Measurements from ENCODE around the gene WDR45B.

The WDR45B gene

DNA sequence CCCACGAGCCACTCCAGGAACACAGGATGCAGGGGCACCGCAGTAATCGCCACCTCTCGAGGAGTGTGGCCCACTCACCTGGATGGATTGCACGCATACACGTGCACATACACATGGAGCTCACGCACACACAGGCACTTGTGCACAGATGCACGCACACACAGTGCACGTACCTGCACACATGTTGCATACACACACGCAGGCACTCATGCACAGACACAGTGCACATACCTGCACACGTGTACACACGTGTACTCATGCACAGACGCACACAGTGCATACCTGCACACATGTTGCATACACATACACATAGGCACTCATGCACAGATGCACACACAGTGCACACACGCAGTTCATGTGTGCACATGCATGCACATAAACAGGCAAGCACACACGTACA lies 11.6 kb upstream of the WDR45B start:
- Histone ChIP-seq H3K79me1 (replicated peaks; ENCODE audit: low read length, poor library complexity, severe bottlenecking) (no peaks in the 10 kb centered on the region), H3K36me3 (ENCODE audit: control insufficient read depth in 1 of 2, insufficient read depth in 2 of 2, low read depth in 1 of 2, low read length in 2 of 2) (peaks cover 11 to 71% of the 10 kb centered on the region in 2 experiments), H3K4me1 (ENCODE audit: control insufficient read depth, insufficient read depth, low read depth, low read length) (peaks cover 6% of the 10 kb centered on the region), H3K4me2 (ENCODE audit: low read length, poor library complexity, severe bottlenecking) (no peak overlapping the region), H2BK5ac (ENCODE audit: low read depth, low read length, poor library complexity, severe bottlenecking) (no peak overlapping the region), H3K4ac (ENCODE audit: low read depth in 1 of 2, low read length in 2 of 2) (no peak overlapping the region), H3K23ac (ENCODE audit: low read length in 2 of 2) (no peak overlapping the region), H3K14ac (ENCODE audit: low read length in 2 of 2) (no peak overlapping the region), H2BK120ac (ENCODE audit: low read depth, low read length) (no peak overlapping the region), H3K9me3 (ENCODE audit: control insufficient read depth, low read length) (no peaks in the 10 kb centered on the region), H4K91ac (ENCODE audit: low read length) (no peak overlapping the region), H2AFZ (ENCODE audit: low read depth, low read length) (no peak overlapping the region), H2BK15ac (ENCODE audit: low read depth, poor library complexity, severe bottlenecking) (no peak overlapping the region), H2BK12ac (ENCODE audit: low read length in 2 of 2) (no peak overlapping the region), H3K27me3 (ENCODE audit: control insufficient read depth in 1 of 2, insufficient read depth in 1 of 2, low read length in 2 of 2) (no peaks in the 10 kb centered on the region), H4K8ac (ENCODE audit: low read length) (no peak overlapping the region), H3K4me3 (ENCODE audit: insufficient read depth in 1 of 2, low read depth in 1 of 2, low read length in 2 of 2) (no peak overlapping the region), H3K18ac (ENCODE audit: low read depth in 1 of 2, low read length in 2 of 2) (no peak overlapping the region), H3K9ac (ENCODE audit: low read length) (no peak overlapping the region), H2AK5ac (ENCODE audit: low read length, severe bottlenecking) (no peak overlapping the region), H3K27ac (ENCODE audit: low read length, poor library complexity, severe bottlenecking) (no peak overlapping the region)
- no peak for DNase-seq
- 93% methylated on average over 15 of the region's 15 CpGs for WGBS

DNA sequence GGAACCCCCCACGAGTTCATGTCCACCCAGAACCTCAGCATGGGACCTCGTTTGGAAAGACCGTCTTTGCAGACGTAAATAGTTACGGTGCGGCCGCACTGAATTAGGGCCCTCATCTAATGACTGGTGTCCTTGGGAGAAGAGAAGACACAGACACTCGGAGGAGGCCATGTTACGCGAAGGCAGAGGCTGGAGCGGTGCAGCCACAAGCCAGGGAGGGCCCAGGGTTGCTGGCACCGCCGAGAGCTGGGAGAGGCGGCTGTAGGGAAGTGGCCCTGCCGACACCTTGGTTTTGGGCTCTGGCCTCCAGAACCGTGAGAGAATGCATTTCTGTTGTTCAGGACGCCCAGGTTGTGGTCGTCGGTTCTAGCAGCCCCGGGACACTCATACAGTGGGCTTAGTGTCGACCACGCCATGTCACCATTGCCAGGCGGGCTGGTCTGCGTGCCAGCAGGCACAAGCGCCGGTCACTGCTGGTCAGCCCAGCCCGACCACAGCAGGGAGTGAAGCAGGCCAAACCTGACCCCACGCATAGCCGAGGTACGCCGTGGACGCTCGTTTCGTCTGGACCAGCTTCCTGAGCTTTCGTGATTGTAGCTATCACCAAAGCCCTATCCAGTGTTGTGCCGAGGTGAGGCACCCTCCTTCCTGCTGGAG lies 10.7 kb upstream of the WDR45B start:
- Histone ChIP-seq H3K23ac (ENCODE audit: low read length in 2 of 2) (no peak overlapping the region), H3K27ac (ENCODE audit: low read length, poor library complexity, severe bottlenecking) (no peak overlapping the region), H2AK5ac (ENCODE audit: low read length, severe bottlenecking) (no peak overlapping the region), H3K4me1 (ENCODE audit: control insufficient read depth, insufficient read depth, low read depth, low read length) (peaks cover 5% of the 10 kb centered on the region), H2BK120ac (ENCODE audit: low read depth, low read length) (no peak overlapping the region), H3K27me3 (ENCODE audit: control insufficient read depth in 1 of 2, insufficient read depth in 1 of 2, low read length in 2 of 2) (no peaks in the 10 kb centered on the region), H4K8ac (ENCODE audit: low read length) (no peak overlapping the region), H2AFZ (ENCODE audit: low read depth, low read length) (no peak overlapping the region), H2BK15ac (ENCODE audit: low read depth, poor library complexity, severe bottlenecking) (no peak overlapping the region), H3K18ac (ENCODE audit: low read depth in 1 of 2, low read length in 2 of 2) (no peak overlapping the region), H3K9ac (ENCODE audit: low read length) (no peak overlapping the region), H2BK12ac (ENCODE audit: low read length in 2 of 2) (no peak overlapping the region), H3K36me3 (ENCODE audit: control insufficient read depth in 1 of 2, insufficient read depth in 2 of 2, low read depth in 1 of 2, low read length in 2 of 2) (peaks cover 11 to 62% of the 10 kb centered on the region in 2 experiments), H3K4me3 (ENCODE audit: insufficient read depth in 1 of 2, low read depth in 1 of 2, low read length in 2 of 2) (no peak overlapping the region), H3K79me1 (replicated peaks; ENCODE audit: low read length, poor library complexity, severe bottlenecking) (no peaks in the 10 kb centered on the region), H3K14ac (ENCODE audit: low read length in 2 of 2) (no peak overlapping the region), H2BK5ac (ENCODE audit: low read depth, low read length, poor library complexity, severe bottlenecking) (no peak overlapping the region), H3K4ac (ENCODE audit: low read depth in 1 of 2, low read length in 2 of 2) (no peak overlapping the region), H3K4me2 (ENCODE audit: low read length, poor library complexity, severe bottlenecking) (no peak overlapping the region), H4K91ac (ENCODE audit: low read length) (no peak overlapping the region), H3K9me3 (ENCODE audit: control insufficient read depth, low read length) (no peaks in the 10 kb centered on the region)
- no peak for DNase-seq
- WGBS, result 95% methylated on average over 36 of the region's 36 CpGs

DNA sequence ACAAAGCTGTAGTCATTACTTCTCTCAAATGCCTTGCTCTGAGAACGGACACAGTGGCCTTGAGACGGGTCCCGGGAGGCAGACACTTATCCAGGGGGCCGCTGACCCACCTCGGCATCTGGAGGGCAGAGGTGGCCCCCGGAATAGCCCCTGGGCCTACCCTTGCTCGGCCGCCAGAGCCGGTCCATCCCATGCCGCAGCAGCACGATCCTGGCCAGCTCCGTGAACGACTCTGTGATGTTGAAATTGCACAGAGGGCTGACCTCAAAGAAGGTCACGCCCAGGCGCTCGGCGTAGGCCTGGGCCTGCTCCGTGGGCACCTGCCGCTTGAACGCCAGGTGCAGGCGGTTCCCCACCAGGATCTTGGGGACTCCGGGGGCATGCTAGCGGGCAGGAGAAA lies 10.1 kb upstream of the WDR45B start:
- no peak overlapping the region for H4K8ac ChIP-seq (ENCODE audit: low read length)
- H3K4me2 ChIP-seq (ENCODE audit: low read length, poor library complexity, severe bottlenecking), result no peak overlapping the region
- H2BK5ac ChIP-seq (ENCODE audit: low read depth, low read length, poor library complexity, severe bottlenecking), result no peak overlapping the region
- H3K18ac ChIP-seq (ENCODE audit: low read depth in 1 of 2, low read length in 2 of 2), result no peak overlapping the region
- peaks cover 5% of the 10 kb centered on the region for H3K4me1 ChIP-seq (ENCODE audit: control insufficient read depth, insufficient read depth, low read depth, low read length)
- H2BK12ac ChIP-seq (ENCODE audit: low read length in 2 of 2), result no peak overlapping the region
- WGBS, result 95% methylated on average over 23 of the region's 23 CpGs
- H3K36me3 ChIP-seq (ENCODE audit: control insufficient read depth in 1 of 2, insufficient read depth in 2 of 2, low read depth in 1 of 2, low read length in 2 of 2), result peaks cover 11 to 56% of the 10 kb centered on the region in 2 experiments
- H2AK5ac ChIP-seq (ENCODE audit: low read length, severe bottlenecking), result no peak overlapping the region
- H3K23ac ChIP-seq (ENCODE audit: low read length in 2 of 2), result no peak overlapping the region
- no peaks in the 10 kb centered on the region for H3K9me3 ChIP-seq (ENCODE audit: control insufficient read depth, low read length)
- H4K91ac ChIP-seq (ENCODE audit: low read length), result no peak overlapping the region
- no peaks in the 10 kb centered on the region for H3K27me3 ChIP-seq (ENCODE audit: control insufficient read depth in 1 of 2, insufficient read depth in 1 of 2, low read length in 2 of 2)
- no peak overlapping the region for H2BK15ac ChIP-seq (ENCODE audit: low read depth, poor library complexity, severe bottlenecking)
- H3K4me3 ChIP-seq (ENCODE audit: insufficient read depth in 1 of 2, low read depth in 1 of 2, low read length in 2 of 2), result no peak overlapping the region
- no peak overlapping the region for H3K9ac ChIP-seq (ENCODE audit: low read length)
- no peak overlapping the region for H2AFZ ChIP-seq (ENCODE audit: low read depth, low read length)
- H3K27ac ChIP-seq (ENCODE audit: low read length, poor library complexity, severe bottlenecking), result no peak overlapping the region
- H3K79me1 ChIP-seq (replicated peaks; ENCODE audit: low read length, poor library complexity, severe bottlenecking), result no peaks in the 10 kb centered on the region
- H3K14ac ChIP-seq (ENCODE audit: low read length in 2 of 2), result no peak overlapping the region
- no peak for DNase-seq
- H2BK120ac ChIP-seq (ENCODE audit: low read depth, low read length), result no peak overlapping the region
- H3K4ac ChIP-seq (ENCODE audit: low read depth in 1 of 2, low read length in 2 of 2), result no peak overlapping the region

DNA sequence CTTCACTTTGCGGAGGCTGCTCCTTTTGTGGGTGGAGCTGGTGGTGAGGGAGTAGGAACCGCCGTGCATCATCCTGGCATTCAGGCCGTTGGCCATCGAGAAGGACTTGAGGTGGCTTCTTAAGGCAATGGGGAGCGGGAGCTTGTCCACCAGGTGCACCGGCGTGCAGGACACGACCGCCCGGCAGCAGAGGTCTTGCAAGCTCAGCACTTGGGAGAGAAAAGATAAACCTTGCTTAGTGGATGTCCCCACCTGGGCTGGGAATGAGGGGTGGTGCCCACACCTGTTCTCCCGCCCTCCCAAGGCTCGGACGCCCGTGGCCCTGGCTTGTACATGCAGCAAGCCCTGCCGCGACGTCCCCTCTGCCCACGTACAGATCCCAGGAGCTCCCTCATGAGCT lies 9.7 kb upstream of the WDR45B start:
- H3K9me3 ChIP-seq (ENCODE audit: control insufficient read depth, low read length), result no peaks in the 10 kb centered on the region
- no peak overlapping the region for H2BK15ac ChIP-seq (ENCODE audit: low read depth, poor library complexity, severe bottlenecking)
- H3K18ac ChIP-seq (ENCODE audit: low read depth in 1 of 2, low read length in 2 of 2), result no peak overlapping the region
- H3K79me1 ChIP-seq (replicated peaks; ENCODE audit: low read length, poor library complexity, severe bottlenecking), result no peaks in the 10 kb centered on the region
- no peak overlapping the region for H2AK5ac ChIP-seq (ENCODE audit: low read length, severe bottlenecking)
- no peak overlapping the region for H4K8ac ChIP-seq (ENCODE audit: low read length)
- H2AFZ ChIP-seq (ENCODE audit: low read depth, low read length), result no peak overlapping the region
- H3K27me3 ChIP-seq (ENCODE audit: control insufficient read depth in 1 of 2, insufficient read depth in 1 of 2, low read length in 2 of 2), result no peaks in the 10 kb centered on the region
- no peak overlapping the region for H3K9ac ChIP-seq (ENCODE audit: low read length)
- H3K4ac ChIP-seq (ENCODE audit: low read depth in 1 of 2, low read length in 2 of 2), result no peak overlapping the region
- peaks cover 5% of the 10 kb centered on the region for H3K4me1 ChIP-seq (ENCODE audit: control insufficient read depth, insufficient read depth, low read depth, low read length)
- H3K23ac ChIP-seq (ENCODE audit: low read length in 2 of 2), result no peak overlapping the region
- no peak overlapping the region for H2BK5ac ChIP-seq (ENCODE audit: low read depth, low read length, poor library complexity, severe bottlenecking)
- no peak overlapping the region for H4K91ac ChIP-seq (ENCODE audit: low read length)
- H3K27ac ChIP-seq (ENCODE audit: low read length, poor library complexity, severe bottlenecking), result no peak overlapping the region
- peaks cover 11 to 53% of the 10 kb centered on the region in 2 experiments for H3K36me3 ChIP-seq (ENCODE audit: control insufficient read depth in 1 of 2, insufficient read depth in 2 of 2, low read depth in 1 of 2, low read length in 2 of 2)
- DNase-seq, result no peak
- WGBS, result 97% methylated on average over 19 of the region's 19 CpGs
- H3K14ac ChIP-seq (ENCODE audit: low read length in 2 of 2), result no peak overlapping the region
- no peak overlapping the region for H2BK120ac ChIP-seq (ENCODE audit: low read depth, low read length)
- no peak overlapping the region for H3K4me3 ChIP-seq (ENCODE audit: insufficient read depth in 1 of 2, low read depth in 1 of 2, low read length in 2 of 2)
- no peak overlapping the region for H2BK12ac ChIP-seq (ENCODE audit: low read length in 2 of 2)
- H3K4me2 ChIP-seq (ENCODE audit: low read length, poor library complexity, severe bottlenecking), result no peak overlapping the region

Measured in mesenchymal stem cell (in vitro differentiated cells and primary cell).